DLD1 (cell line): ENCODE measurements around the gene KCNQ1.

Experiments used
- in situ Hi-C: cut with HindIII; loops from 2 replicates; pipeline ENCODE4 v1.10.0; 2017; ENCODE audit warnings: low sequenced_read_pairs

Gene KCNQ1

DNA sequence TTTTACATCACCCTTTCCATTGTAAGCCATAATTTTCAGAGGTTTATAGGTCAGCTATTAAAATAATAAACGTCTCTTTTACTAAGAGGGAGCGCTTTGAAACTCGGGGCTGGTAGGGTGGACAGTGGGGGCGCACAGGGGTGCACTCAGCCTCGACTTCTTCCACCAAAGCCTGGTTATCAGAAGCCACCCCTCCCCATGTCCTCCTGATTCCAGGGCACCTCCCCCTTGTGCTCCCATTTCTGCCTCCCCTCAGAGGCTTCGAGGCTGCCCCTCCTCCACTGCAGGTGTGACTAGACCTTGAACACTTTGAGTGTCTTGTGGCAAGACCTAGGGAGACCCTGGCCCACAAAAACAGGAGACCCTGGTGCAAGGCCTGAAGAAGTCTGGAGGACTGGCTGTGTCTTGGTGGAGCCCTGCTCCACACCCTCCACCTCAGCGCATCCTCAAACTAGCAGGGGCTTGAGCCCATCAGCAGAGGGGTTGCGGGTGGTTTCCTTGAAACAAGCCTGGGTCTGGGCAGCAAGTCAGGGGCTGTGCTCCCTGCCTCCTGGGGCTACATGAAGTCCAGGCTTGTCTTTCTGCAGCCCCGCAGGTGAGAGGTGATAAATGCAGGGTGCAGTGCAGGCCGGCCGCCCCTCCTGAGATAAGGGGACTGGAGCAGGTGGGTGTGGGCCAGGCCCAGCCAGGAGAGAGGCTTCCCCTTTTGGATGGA, 437.7 kb downstream of the KCNQ1 start:
- in situ Hi-C loops, result no loop called here

- in situ Hi-C loops, result no loop called here
These were observed 438.8 kb downstream of the KCNQ1 start for GRCh38 chr11:2883640-2883978.

- in situ Hi-C loops, result no loop called here
These were observed 439.4 kb downstream of the KCNQ1 start for GRCh38 chr11:2883979-2884815.

DNA sequence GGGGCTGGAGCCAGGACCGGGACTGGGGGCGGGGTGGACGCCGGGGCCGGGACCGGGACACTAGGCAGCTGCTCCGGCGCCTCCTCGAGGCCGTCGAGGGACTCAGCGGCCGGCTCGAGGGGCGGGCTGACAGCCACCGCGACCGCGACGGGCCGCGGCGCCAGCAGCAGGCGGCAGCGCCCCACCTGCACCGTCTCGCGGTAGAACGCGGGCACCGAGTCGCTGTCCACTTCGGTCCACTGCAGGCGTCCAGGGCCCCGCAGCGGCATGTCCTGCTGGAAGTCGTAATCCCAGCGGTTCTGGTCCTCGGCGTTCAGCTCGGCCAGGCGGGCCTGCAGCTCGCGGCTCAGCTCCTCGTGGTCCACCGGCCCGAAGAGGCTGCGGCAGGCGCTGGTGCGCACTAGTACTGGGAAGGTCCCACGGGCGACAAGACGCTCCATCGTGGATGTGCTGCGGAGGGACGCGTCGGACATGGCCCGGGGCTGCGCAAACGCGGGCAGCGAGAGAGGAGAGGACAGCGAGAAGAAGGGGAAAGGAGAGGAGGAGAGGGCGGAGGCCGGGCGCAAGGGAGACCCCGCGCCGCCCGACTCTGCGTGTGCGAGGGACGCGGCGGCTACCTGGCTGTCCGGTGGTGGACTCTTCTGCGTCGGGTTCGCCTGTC, 440.3 kb downstream of the KCNQ1 start:
- in situ Hi-C loops, result no loop called here

DNA sequence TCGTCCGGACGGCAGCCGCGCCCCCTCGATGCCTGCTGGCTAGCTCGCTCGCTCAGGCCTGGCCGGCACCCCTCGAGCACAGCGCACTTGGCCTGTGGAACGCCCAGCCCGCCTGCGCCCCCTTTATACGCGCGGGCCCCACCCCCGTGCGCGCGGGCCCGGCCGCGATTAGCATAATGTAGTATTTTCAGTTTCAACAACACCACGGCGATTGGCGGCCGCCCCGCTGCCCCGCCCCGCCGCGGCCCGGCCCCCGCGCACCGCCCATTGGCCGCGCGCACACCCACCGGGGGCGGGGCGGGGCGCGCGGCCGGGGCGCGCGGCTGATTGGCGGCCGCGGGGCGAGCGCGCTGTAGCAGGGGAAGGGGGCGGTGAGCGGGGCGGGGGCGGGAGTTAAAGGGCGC, 440.9 kb downstream of the KCNQ1 start, which contains the start of gene CDKN1C:
TSS of gene CDKN1C (minus strand) at position 98 of the 404 bp plus-strand sequence. CDS start 319 bp downstream, outside the sequence.
- in situ Hi-C loops, result no loop called here

GRCh38 chr11:2886191-2886894, 441.5 kb downstream of the KCNQ1 start:
- in situ Hi-C loops, result no loop called here

DNA sequence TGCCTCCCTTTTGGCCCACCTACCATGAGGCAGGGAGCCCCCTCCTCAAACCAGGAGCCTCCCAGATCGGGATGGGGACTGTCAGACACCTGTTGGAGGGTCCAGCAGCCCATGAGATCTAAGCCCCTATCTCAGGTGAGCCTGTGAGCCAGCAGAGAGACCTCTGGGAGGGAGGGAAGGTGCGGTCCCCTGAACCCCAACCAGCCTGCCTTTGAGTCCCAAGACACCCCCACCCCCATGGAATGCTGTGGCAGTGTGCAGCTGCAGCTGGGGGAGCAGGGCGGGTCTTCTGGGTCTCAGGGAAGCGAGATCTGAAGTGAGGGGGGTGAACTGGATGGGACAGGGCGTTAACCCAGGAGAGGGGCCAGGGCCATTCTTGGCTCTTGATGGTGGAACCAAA, 442.1 kb downstream of the KCNQ1 start:
- in situ Hi-C loops, result no loop called here

DNA sequence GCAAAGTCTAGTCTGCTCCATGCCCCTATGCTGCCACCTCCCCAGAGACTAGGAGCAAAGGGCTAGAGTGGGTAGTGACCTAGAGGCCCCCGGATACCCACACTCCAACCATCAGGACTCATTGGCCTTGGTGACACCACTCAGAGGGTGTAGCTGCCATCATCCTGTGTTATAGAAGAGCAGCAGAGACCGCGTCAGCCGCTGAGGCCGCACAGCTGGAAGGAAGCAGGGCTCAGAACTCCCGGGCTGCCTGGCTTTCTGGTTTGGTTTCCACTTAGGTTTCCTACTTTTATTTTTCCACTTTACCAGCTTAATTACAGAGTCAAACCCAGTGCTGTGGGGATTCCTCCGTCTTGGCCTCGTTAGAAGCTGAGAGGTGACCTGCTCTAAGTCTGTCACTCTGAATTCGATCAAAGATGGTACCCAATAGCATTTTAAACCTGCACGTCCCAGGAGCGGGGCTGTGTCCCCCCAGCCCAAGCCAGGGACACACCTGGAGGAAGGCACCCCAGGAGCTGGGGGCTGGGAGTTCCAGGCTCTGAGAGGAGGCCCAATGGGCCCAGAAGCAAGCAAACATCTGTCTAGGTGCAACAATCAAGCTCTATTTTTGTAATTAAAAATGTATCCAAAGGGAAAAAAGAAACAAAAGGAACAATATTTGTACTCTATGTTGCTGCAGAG, 442.8 kb downstream of the KCNQ1 start:
- in situ Hi-C loops, result no loop called here

GRCh38 chr11:2888266-2888968, 443.6 kb downstream of the KCNQ1 start:
- in situ Hi-C loops, result no loop called here

- in situ Hi-C loops, result no loop called here
These were observed 444.8 kb downstream of the KCNQ1 start for GRCh38 chr11:2889362-2890273.

DNA sequence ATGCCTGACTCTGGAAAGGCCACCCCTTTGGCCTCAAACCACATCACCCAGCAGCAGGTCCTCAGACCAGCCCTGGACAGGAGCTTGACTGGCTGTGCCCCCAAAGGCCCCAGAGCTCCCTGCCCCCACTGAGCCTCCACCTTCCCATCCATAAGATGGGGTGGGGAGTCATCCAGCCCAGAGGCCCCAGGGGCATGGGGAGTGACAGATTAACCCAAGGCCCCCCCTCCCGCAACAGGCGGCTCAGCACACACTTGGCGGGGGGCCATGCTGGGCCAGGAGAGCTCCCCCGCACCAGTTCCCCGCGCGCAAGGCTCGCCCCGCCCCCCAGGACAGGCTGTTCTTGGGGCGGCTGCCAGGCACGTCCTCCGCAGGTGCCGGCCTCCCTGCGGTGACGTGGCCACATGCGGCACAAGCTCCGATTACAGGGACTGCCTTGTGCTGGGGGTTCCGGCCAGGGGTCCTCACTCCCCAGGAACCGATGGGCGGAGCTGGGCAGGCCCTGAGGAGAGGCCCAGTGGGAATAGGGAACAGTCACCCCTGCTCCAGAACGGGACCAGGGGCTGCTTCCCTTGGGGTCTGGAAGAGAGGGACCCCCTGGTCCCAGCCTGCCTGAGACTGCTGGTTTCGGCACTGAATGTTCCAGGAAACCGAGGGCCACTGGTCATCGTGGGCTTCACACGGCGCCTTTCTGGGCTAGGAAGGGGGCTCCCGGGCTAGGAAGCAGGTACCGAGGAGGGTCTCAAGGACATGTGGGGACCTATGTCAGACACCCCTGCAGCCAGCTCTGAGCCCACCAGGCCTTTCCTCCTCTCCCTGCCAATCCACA, 445.9 kb downstream of the KCNQ1 start:
- in situ Hi-C loops, result no loop called here

DNA sequence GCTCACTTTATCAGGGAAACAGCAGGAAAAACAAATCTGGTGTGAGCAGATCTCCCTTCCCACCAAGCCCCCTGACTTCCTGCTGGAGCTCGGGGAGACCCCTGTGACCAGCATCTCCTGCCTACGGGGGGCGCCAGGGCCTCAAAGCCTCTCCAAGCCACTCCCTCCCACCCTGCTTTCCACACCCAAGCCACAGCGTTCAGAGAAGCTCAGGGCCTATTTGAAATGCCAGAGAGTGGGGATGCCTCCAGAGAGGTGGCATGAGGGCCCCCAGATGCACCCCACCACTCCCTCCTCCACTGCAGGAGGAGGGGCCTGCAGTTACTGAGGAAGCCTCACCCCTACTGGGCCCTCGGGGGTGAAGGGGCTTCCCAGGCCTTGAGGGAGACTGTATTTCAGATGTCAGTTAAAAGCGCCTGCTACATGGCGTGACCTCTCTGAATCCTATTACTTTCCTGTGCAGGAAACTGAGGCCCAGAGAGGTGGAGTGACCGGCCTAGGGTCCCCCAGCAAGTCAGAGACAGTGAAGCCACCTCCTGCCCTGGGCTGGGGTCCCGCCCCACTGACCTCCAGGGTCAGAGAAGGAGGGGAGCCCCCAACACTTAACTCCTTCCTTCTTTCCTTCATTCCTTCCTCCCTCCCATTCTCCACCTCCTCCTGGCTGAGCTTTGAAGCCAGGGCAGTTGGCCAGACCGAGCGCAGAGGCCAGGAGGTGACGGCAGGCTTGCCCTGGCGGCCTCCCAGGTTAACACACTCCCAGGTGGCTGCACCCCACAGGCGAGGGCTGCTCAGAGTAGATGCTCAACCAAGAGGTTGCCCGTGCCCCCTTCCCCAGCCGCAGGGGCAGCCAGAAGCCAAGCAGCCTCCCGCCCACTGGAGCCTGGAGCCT, 446.8 kb downstream of the KCNQ1 start:
- in situ Hi-C loops, result no loop called here

- in situ Hi-C loops, result no loop called here
These were observed 447.6 kb downstream of the KCNQ1 start for GRCh38 chr11:2892215-2892966.

GRCh38 chr11:2892967-2893528, 448.2 kb downstream of the KCNQ1 start:
- in situ Hi-C loops, result no loop called here

GRCh38 chr11:2893935-2894334, 449.1 kb downstream of the KCNQ1 start:
- in situ Hi-C loops, result no loop called here

- in situ Hi-C loops, result no loop called here
These were observed 451.2 kb downstream of the KCNQ1 start for GRCh38 chr11:2896047-2896446.
